ENCODE data around the gene DUSP1.

The DUSP1 gene

GRCh38 chr5:172777881-172778814 lies 7.2 kb upstream of the DUSP1 start:
- no peak for DNase-seq

GRCh38 chr5:172776235-172776594 lies 5.2 kb upstream of the DUSP1 start:
- DNase-seq = no peak

- DNase-seq = peak in 2 of 14 donors; percentile 19 to 35
Observed at GRCh38 chr5:172775326-172776234, 4.6 kb upstream of the DUSP1 start.

GRCh38 chr5:172774561-172775315 lies 3.7 kb upstream of the DUSP1 start:
- no peak for DNase-seq

- DNase-seq = peak in 1 of 14 donors; percentile 54
Observed at GRCh38 chr5:172773481-172774469, 2.8 kb upstream of the DUSP1 start.

GRCh38 chr5:172772112-172772906 lies 1.3 kb upstream of the DUSP1 start:
- DNase-seq = peak in 11 of 14 donors; percentile 48 to 84 (median 74)

- peak in 6 of 14 donors; percentile 73 to 85 (median 76) for DNase-seq
Observed at GRCh38 chr5:172771439-172772111, 580 bp upstream of the DUSP1 start.

GRCh38 chr5:172770374-172770674 lies 671 bp downstream of the DUSP1 start:
- DNase-seq = peak in 3 of 14 donors; percentile 63 to 71 (median 70)

- peak in 5 of 14 donors; percentile 13 to 67 (median 63) for DNase-seq
Observed at GRCh38 chr5:172769616-172770373, 1.2 kb downstream of the DUSP1 start.

GRCh38 chr5:172769342-172769615 lies 1.7 kb downstream of the DUSP1 start:
- no peak for DNase-seq

GRCh38 chr5:172768573-172769341 lies 2.2 kb downstream of the DUSP1 start:
- DNase-seq = peak in 4 of 14 donors; percentile 51 to 68 (median 60)

GRCh38 chr5:172768098-172768572 lies 2.9 kb downstream of the DUSP1 start:
- no peak for DNase-seq

GRCh38 chr5:172766287-172767108 lies 4.5 kb downstream of the DUSP1 start:
- peak in 12 of 14 donors; percentile 42 to 91 (median 68) for DNase-seq

GRCh38 chr5:172765766-172766286 lies 5.2 kb downstream of the DUSP1 start:
- DNase-seq = peak in 2 of 14 donors; percentile 59 to 63

- DNase-seq = peak; percentile 35 to 100 (median 80)
Observed at GRCh38 chr5:172764861-172765765, 5.9 kb downstream of the DUSP1 start.

- no peak for DNase-seq
Observed at GRCh38 chr5:172763120-172763464, 7.9 kb downstream of the DUSP1 start.
